ENCODE results near the gene CARD19. TPM values are rescaled to one million over a fixed set of nuclear protein-coding genes. Genes with fewer than 3 reads are reported as not detected.

The CARD19 gene
- total RNA-seq, 1 donor from 2014 or later, result 22.6 TPM

DNA sequence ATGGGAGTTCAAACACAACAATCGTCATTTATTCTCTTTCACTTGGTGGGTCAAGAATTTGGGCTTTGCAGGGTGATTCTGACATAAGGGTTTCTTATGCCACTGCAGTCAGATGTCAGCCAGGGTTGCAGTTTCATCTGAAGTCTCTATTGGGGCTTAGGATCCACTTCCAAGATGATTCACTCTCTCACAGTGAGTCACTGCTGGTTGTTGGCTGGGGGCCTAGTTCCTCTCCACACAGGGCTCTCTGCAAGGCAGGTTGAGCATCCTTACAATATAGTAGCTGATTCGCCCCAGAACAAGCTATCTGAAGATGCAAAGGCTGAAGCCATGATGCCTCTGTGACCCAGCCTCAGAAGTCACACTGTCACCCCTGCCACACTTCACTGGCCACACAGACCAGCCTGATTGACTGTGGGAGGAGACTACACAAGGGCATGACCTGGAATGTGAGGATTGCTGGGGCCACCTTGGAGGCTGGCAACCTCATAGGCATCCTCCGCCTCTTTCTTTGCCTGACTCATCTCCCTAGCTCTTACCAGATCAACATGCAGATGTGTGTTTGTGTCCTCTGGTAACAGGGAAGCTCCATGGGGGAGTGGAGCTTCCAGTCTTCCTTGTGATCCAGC, 4.5 kb upstream of the CARD19 start:
- H3K4me3 Mint-ChIP-seq, result no peak overlapping the region
- peak overlapping the region; percentile 45 for H3K27ac Mint-ChIP-seq
- TF ChIP-seq, protein P1, sequence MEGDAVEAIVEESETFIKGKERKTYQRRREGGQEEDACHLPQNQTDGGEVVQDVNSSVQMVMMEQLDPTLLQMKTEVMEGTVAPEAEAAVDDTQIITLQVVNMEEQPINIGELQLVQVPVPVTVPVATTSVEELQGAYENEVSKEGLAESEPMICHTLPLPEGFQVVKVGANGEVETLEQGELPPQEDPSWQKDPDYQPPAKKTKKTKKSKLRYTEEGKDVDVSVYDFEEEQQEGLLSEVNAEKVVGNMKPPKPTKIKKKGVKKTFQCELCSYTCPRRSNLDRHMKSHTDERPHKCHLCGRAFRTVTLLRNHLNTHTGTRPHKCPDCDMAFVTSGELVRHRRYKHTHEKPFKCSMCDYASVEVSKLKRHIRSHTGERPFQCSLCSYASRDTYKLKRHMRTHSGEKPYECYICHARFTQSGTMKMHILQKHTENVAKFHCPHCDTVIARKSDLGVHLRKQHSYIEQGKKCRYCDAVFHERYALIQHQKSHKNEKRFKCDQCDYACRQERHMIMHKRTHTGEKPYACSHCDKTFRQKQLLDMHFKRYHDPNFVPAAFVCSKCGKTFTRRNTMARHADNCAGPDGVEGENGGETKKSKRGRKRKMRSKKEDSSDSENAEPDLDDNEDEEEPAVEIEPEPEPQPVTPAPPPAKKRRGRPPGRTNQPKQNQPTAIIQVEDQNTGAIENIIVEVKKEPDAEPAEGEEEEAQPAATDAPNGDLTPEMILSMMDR (IDR thresholded peaks at IDR 0.05; ENCODE audit: unreplicated experiment), result no peak
- peaks cover 4% of the 10 kb centered on the region for H3K9me3 Mint-ChIP-seq
- no peaks in the 10 kb centered on the region for H3K36me3 Mint-ChIP-seq
- H3K27me3 Mint-ChIP-seq (ENCODE audit: low read depth), result no peaks in the 10 kb centered on the region
- H3K4me1 Mint-ChIP-seq, result peaks cover 34% of the 10 kb centered on the region
- DNase-seq (ENCODE audit: low spot score in 2 of 2, unreplicated experiment in 2 of 2), result no peak

DNA sequence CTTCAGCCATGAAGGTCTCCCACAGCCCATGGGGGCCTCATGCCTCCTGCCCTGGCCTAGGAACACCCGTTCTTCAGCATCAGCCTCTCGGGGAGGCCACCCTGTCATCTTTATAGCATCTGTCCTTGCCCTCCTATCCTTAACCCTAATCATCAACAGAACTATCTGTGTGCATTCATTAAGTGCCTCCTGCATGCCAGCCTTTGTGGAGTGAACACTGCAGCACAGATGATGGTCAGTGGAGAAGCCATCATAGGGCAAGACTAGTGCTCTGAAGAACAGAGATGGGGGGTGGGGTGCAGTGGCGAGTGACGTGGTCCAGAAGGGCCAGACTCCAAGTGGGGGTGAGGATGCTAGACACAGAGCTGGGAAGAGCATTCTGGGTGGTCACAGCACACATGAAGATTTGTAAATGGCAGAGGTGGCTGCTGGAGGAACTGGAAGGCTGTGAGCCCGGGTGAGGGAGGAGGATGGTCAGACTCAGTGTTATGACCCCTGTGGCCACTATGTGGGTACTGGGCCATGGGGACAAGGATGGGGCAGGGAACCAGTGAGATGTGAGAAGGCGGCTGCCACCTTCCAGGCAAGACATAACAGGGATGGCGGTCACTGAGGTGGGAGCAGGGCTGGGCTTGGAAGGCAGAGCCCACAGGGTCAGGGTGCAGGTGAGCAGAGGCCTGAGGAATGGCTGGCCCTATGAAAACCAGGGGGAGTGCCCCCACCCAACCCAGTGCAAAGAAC, 3.6 kb upstream of the CARD19 start:
- peak overlapping the region; percentile 74 for H3K27ac Mint-ChIP-seq
- peaks cover 42% of the 10 kb centered on the region for H3K4me1 Mint-ChIP-seq
- H3K27me3 Mint-ChIP-seq (ENCODE audit: low read depth), result no peaks in the 10 kb centered on the region
- H3K9me3 Mint-ChIP-seq, result peaks cover 4% of the 10 kb centered on the region
- no peak for DNase-seq (ENCODE audit: low spot score in 2 of 2, unreplicated experiment in 2 of 2)
- TF ChIP-seq, protein P1 (IDR thresholded peaks at IDR 0.05; ENCODE audit: unreplicated experiment), result no peak
- no peak overlapping the region for H3K4me3 Mint-ChIP-seq
- no peaks in the 10 kb centered on the region for H3K36me3 Mint-ChIP-seq

DNA sequence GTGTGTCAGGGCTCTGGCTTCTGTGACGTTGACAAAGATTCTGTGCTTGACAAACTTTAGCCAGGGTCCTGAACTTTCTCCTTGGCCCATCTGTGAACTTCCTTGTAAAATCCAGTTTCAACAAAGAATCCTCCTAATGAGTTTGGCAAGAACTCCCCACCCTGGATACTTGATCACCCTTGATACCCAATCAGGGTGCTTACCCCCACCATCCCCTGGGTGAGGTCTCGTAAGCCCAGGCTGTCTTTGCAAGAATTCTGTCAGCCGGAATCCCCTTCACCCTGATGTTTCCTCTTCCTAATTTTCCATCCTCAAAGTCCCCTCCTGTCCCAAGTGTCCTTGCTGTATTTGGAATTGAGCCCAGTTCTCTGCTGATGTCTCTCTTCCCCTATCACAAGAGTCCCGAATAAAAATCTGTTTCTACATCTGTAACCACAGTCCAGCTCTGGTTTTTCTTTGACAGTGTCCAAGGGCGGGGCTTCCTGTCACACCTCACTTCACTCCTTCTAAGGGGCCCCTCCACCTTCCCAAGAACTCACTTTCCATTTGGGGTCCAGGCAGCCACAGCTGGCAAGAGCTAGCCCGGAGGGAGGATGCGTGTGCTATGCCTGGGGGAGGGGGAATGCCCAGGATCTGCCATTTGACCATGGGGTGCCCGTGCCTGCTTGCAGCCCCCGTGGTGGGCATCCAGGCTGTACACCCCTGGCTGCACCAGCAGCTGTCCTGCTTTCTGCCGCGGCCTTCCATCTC, 2.7 kb upstream of the CARD19 start:
- H3K4me1 Mint-ChIP-seq, result peaks cover 49% of the 10 kb centered on the region
- H3K9me3 Mint-ChIP-seq, result peaks cover 4% of the 10 kb centered on the region
- no peaks in the 10 kb centered on the region for H3K36me3 Mint-ChIP-seq
- H3K4me3 Mint-ChIP-seq, result peak overlapping the region; percentile 15
- no peaks in the 10 kb centered on the region for H3K27me3 Mint-ChIP-seq (ENCODE audit: low read depth)
- TF ChIP-seq, protein P1 (IDR thresholded peaks at IDR 0.05; ENCODE audit: unreplicated experiment), result no peak
- no peak for DNase-seq (ENCODE audit: low spot score in 2 of 2, unreplicated experiment in 2 of 2)
- H3K27ac Mint-ChIP-seq, result peak overlapping the region; percentile 50

DNA sequence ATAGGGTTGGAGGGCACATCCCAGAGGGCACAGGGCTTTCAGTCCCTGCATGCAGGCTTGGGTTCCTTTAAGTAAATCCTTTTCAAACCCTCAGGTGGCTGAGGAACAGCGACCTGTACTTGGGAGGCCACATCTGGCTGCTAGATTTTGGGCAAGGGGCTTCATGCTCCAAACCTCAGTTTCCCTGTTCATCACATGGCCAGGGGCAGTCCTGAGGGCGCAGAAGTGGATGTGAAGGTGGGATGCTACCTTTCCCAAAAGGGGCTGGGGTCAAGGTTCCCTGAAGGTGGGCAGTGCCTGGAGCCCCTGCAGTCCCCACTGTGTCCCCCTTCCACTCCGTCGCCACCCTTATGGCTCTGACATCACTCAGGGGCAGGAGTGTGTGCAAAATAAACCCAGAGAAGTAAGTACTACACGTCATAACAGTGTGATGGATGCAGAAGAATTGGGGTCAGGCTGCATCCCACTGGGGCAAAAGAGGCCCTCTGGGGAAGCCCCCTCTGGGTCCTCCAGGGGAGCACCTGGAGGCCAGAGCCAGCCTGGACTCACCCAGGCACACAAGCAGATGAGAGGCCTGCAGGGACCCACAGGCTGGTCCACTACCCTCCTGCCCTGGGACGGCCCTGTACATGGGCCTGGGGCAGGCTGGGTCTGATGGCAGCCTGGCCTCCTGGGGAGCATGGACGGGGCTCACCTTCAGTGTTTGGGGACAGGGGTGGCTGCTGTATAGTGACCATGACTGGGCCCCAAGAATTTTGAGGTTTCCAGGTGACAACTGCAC, 1.9 kb upstream of the CARD19 start:
- H3K36me3 Mint-ChIP-seq, result no peaks in the 10 kb centered on the region
- peaks cover 51% of the 10 kb centered on the region for H3K4me1 Mint-ChIP-seq
- no peaks in the 10 kb centered on the region for H3K27me3 Mint-ChIP-seq (ENCODE audit: low read depth)
- H3K27ac Mint-ChIP-seq, result peak overlapping the region; percentile 80
- peaks cover 4% of the 10 kb centered on the region for H3K9me3 Mint-ChIP-seq
- DNase-seq (ENCODE audit: low spot score in 2 of 2, unreplicated experiment in 2 of 2), result no peak
- TF ChIP-seq, protein P1 (IDR thresholded peaks at IDR 0.05; ENCODE audit: unreplicated experiment), result no peak
- peak overlapping the region; percentile 61 for H3K4me3 Mint-ChIP-seq

DNA sequence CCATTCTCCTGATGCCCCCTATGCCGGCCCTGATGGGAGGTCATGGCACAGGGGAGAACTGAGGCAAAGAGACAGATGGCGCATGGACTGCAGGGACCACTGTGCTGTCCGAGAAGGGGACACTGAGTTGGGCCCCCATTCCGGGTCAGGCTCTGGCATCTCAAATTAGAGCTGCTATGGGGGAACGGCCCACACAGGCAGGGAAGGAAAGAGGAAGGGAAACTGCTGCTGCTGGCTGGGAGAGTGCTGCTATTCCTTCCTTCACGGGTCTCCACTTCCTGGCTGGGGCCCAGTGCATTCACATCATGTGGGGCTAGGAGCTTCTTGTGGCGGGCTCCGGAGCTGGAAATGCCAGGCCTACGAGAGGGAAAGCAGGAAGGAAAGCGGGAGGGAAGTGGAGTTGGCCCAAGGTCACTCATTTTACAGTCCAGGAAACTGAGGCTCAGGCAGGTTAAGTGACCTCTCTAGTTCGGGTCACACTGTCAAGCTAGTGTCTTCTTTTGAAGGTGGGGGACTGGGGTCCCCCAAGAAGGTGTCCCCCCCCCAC, 1.3 kb upstream of the CARD19 start:
- TF ChIP-seq, protein P1 (IDR thresholded peaks at IDR 0.05; ENCODE audit: unreplicated experiment), result no peak
- Mint-ChIP-seq H3K4me1 (peaks cover 49% of the 10 kb centered on the region), H3K27ac (peak overlapping the region; percentile 80), H3K4me3 (peak overlapping the region; percentile 61), H3K27me3 (ENCODE audit: low read depth) (no peaks in the 10 kb centered on the region), H3K36me3 (no peaks in the 10 kb centered on the region), H3K9me3 (peaks cover 4% of the 10 kb centered on the region)
- no peak for DNase-seq (ENCODE audit: low spot score in 2 of 2, unreplicated experiment in 2 of 2)
